IMR-90 (cell line): ENCODE results near the gene STIL. TPM values are rescaled to one million over a fixed set of nuclear protein-coding genes. Genes with fewer than 3 reads are reported as not detected.

ENCODE experiments used
- ATAC-seq: fragments of 200-7000 bp; cut with Tn5 transposase; 2 replicates; pipeline ENCODE4 v1.9.1; 2020; ENCODE audit warnings: low read depth, mild to moderate bottlenecking, moderate library complexity
- BruUV-seq: library from RNA; stranded (reverse); fragments of 400-500 nt; replicated peaks from 2 replicates; lab custom pipeline; 2021; lab: Mats Ljungman, UMichigan
- CTCF ChIA-PET: fragments of 300-600 bp; formaldehyde crosslinking; extraction: SDS; loops from one replicate; lab custom pipeline; 2021; ENCODE audit warnings: antibody characterized with exemption; lab: Yijun Ruan, JAX
- POLR2A ChIA-PET: fragments of 300-600 bp; sonication (Branson Sonifier 250); formaldehyde crosslinking; loops from one replicate; lab custom pipeline; 2022; ENCODE audit warnings: antibody characterized with exemption; ENCODE audit not compliant: unreplicated experiment; lab: Charles Lee
- DNase-seq: peaks from one replicate; pipeline ENCODE4 v3.0.0; 2013
- H2AFZ ChIP-seq: replicated peaks from 2 replicates; pipeline ENCODE3; 2013; ENCODE audit warnings: low read length, mild to moderate bottlenecking; ENCODE audit not compliant: poor library complexity
- H2AK5ac ChIP-seq: 2 replicates; pipeline ENCODE4 v1.6.1; 2013; ENCODE audit warnings: low read depth, low read length, inconsistent platforms
- H2AK9ac ChIP-seq: replicated peaks from 2 replicates; pipeline ENCODE3; 2013; ENCODE audit warnings: mild to moderate bottlenecking, low read depth, low read length, moderate library complexity; ENCODE audit not compliant: poor library complexity
- H2BK120ac ChIP-seq: 2 replicates; pipeline ENCODE4 v1.6.1; 2013; ENCODE audit warnings: low read depth, low read length, inconsistent platforms
- H2BK15ac ChIP-seq: 3 replicates; pipeline ENCODE4 v1.6.1; 2013; ENCODE audit warnings: low read depth, low read length, inconsistent platforms
- H2BK20ac ChIP-seq: 2 replicates; pipeline ENCODE4 v1.6.1; 2013; ENCODE audit warnings: low read depth, mild to moderate bottlenecking, inconsistent platforms, low read length, moderate library complexity
- H2BK5ac ChIP-seq: 2 replicates; pipeline ENCODE4 v1.6.1; 2013; ENCODE audit warnings: mild to moderate bottlenecking, low read depth, low read length, inconsistent platforms; ENCODE audit not compliant: poor library complexity, severe bottlenecking
- H3K14ac ChIP-seq: replicated peaks from 2 replicates; pipeline ENCODE4 v1.6.1; 2013; ENCODE audit warnings: low read depth, low read length, inconsistent platforms
- H3K18ac ChIP-seq: 2 replicates; pipeline ENCODE4 v1.6.1; 2013; ENCODE audit warnings: low read depth, low read length, control low read depth
- H3K23ac ChIP-seq: 2 replicates; pipeline ENCODE4 v1.6.1; 2013; ENCODE audit warnings: low read depth, low read length, inconsistent platforms
- H3K27ac ChIP-seq: 2 replicates; pipeline ENCODE4 v1.5.1; 2013; ENCODE audit warnings: mild to moderate bottlenecking, control low read depth, low read length; ENCODE audit not compliant: insufficient read depth
- H3K27me3 ChIP-seq: 2 replicates; pipeline ENCODE4 v1.6.1; 2013; ENCODE audit warnings: low read length; ENCODE audit not compliant: control insufficient read depth, insufficient read depth
- H3K36me3 ChIP-seq: 2 replicates; pipeline ENCODE4 v1.6.1; 2013; ENCODE audit warnings: low read length, mixed read lengths; ENCODE audit not compliant: control insufficient read depth, insufficient read depth
- H3K4ac ChIP-seq: 2 replicates; pipeline ENCODE4 v1.6.1; 2013; ENCODE audit warnings: low read depth, low read length, inconsistent platforms
- H3K4me1 ChIP-seq: 2 replicates; pipeline ENCODE4 v1.6.1; 2013; ENCODE audit warnings: low read length, mixed read lengths; ENCODE audit not compliant: control insufficient read depth, insufficient read depth
- H3K4me2 ChIP-seq: 2 replicates; pipeline ENCODE4 v1.6.1; 2013; ENCODE audit warnings: low read depth, mild to moderate bottlenecking, control low read depth, low read length, moderate library complexity
- H3K4me3 ChIP-seq: 2 replicates; pipeline ENCODE4 v1.5.1; 2013; ENCODE audit warnings: low read depth, mild to moderate bottlenecking, control low read depth, low read length, moderate library complexity; ENCODE audit not compliant: insufficient read depth
- H3K56ac ChIP-seq: 2 replicates; pipeline ENCODE4 v1.6.1; 2013; ENCODE audit warnings: low read length, inconsistent platforms; ENCODE audit not compliant: insufficient read depth; ENCODE audit errors: extremely low read depth
- H3K79me1 ChIP-seq, 2 experiments: 2 replicates each; pipeline ENCODE4 v1.6.1; 2013; ENCODE audit warnings: low read length in 2 of 2, inconsistent platforms in 1 of 2, low read depth in 1 of 2
- H3K9ac ChIP-seq: 2 replicates; pipeline ENCODE4 v1.6.1; 2013; ENCODE audit warnings: low read depth, low read length, control low read depth
- H3K9me1 ChIP-seq: 2 replicates; pipeline ENCODE4 v1.6.1; 2013; ENCODE audit warnings: low read length, inconsistent platforms; ENCODE audit not compliant: insufficient read depth
- H3K9me3 ChIP-seq: 2 replicates; pipeline ENCODE4 v1.6.1; 2013; ENCODE audit warnings: low read length; ENCODE audit not compliant: control insufficient read depth, insufficient read depth
- H4K20me1 ChIP-seq: 2 replicates; pipeline ENCODE4 v1.6.1; 2013; ENCODE audit warnings: low read length, inconsistent platforms; ENCODE audit not compliant: insufficient read depth
- H4K5ac ChIP-seq: 2 replicates; pipeline ENCODE4 v1.6.1; 2013; ENCODE audit warnings: mild to moderate bottlenecking, low read depth, low read length, control low read depth
- H4K8ac ChIP-seq, 2 experiments: 2 replicates each; pipeline ENCODE4 v1.6.1; 2013; ENCODE audit warnings: low read depth in 2 of 2, low read length in 2 of 2, control low read depth in 1 of 2, inconsistent platforms in 1 of 2
- H4K91ac ChIP-seq: 2 replicates; pipeline ENCODE4 v1.6.1; 2013; ENCODE audit warnings: low read depth, low read length, inconsistent platforms; ENCODE audit not compliant: insufficient read depth
- BHLHE40 ChIP-seq: fragments of 150-350 bp; IDR thresholded peaks from 2 replicates; pipeline ENCODE4 v1.6.1; 2016; ENCODE audit warnings: mild to moderate bottlenecking, low read depth, low read length
- CEBPB ChIP-seq: IDR thresholded peaks from 2 replicates; pipeline ENCODE4 v1.6.1; 2012; ENCODE audit warnings: low read depth, low read length, improper control_type of control experiment
- CHD1 ChIP-seq: IDR thresholded peaks from 2 replicates; pipeline ENCODE4 v1.6.1; 2012; ENCODE audit warnings: low read depth, low read length, improper control_type of control experiment
- CTCF ChIP-seq: conservative IDR thresholded peaks from 2 replicates; pipeline ENCODE4 v1.5.1; 2012; ENCODE audit warnings: mild to moderate bottlenecking, low read depth, low read length, improper control_type of control experiment
- MAFK ChIP-seq: IDR thresholded peaks from 2 replicates; pipeline ENCODE4 v1.6.1; 2012; ENCODE audit warnings: low read depth, low read length, improper control_type of control experiment
- MAZ ChIP-seq: IDR thresholded peaks from 2 replicates; pipeline ENCODE4 v1.6.1; 2012; ENCODE audit warnings: low read depth, mild to moderate bottlenecking, low read length, improper control_type of control experiment, moderate library complexity, borderline replicate concordance
- MXI1 ChIP-seq: IDR thresholded peaks from 2 replicates; pipeline ENCODE4 v1.6.1; 2012; ENCODE audit warnings: low read depth, mild to moderate bottlenecking, low read length, moderate library complexity, borderline replicate concordance
- NFE2L2 ChIP-seq: fragments of 150-350 bp; IDR thresholded peaks from 2 replicates; pipeline ENCODE4 v1.6.1; 2016; ENCODE audit warnings: low read depth, mild to moderate bottlenecking, low read length
- POLR2A ChIP-seq: IDR thresholded peaks from 2 replicates; pipeline ENCODE4 v1.6.1; 2012; ENCODE audit warnings: mild to moderate bottlenecking, low read depth, low read length
- RAD21 ChIP-seq: IDR thresholded peaks from 2 replicates; pipeline ENCODE4 v1.6.1; 2012; ENCODE audit warnings: low read length, improper control_type of control experiment
- RCOR1 ChIP-seq: IDR thresholded peaks from 2 replicates; pipeline ENCODE4 v1.6.1; 2012; ENCODE audit warnings: mild to moderate bottlenecking, low read length, improper control_type of control experiment; ENCODE audit not compliant: insufficient replicate concordance
- RFX5 ChIP-seq: IDR thresholded peaks from 2 replicates; pipeline ENCODE4 v1.8.0; 2012; ENCODE audit warnings: low read depth, mild to moderate bottlenecking, low read length, moderate library complexity
- SMC3 ChIP-seq: fragments of 150-350 bp; IDR thresholded peaks from 2 replicates; pipeline ENCODE4 v1.6.1; 2016; ENCODE audit warnings: low read depth, mild to moderate bottlenecking, antibody characterized with exemption, low read length, moderate library complexity
- WGBS, 2 experiments: methylation state at CpG; one replicate each; pipeline versions ENCODE4 v1.1.5 to v1.1.7; 2013; ENCODE audit warnings: missing lambda C conversion rate in 2 of 2; ENCODE audit not compliant: insufficient read length in 1 of 2; ENCODE audit errors: extremely low coverage in 2 of 2; 5-methylcytosine and 5-hydroxymethylcytosine counted together
- dilution Hi-C: fragments of 300-500 bp; cut with HindIII; formaldehyde crosslinking; loops from one replicate; pipeline ENCODE4 v1.14.3; 2018; ENCODE audit warnings: low sequenced_read_pairs; ENCODE audit not compliant: unreplicated experiment
- in situ Hi-C: fragments of 300-500 bp; cut with MboI; formaldehyde crosslinking; loops from 3 replicates; pipeline ENCODE4 v1.14.3; 2019; ENCODE audit warnings: low sequenced_read_pairs, inconsistent platforms, mixed read lengths
- intact Hi-C: fragments of 100-400 bp; cut with micrococcal nuclease; formaldehyde crosslinking; loops from 2 replicates; pipeline ENCODE4 v1.10.0; 2022
- polyA plus RNA-seq, 3 experiments: library from polyadenylated mRNA; depleted of rRNA; stranded (reverse); fragments of >200 nt; gene quantifications; 2 replicates each; pipeline ENCODE4 v1.2.3, GENCODE V29; 2012; ENCODE audit warnings: low replicate concordance in 1 of 3
- total RNA-seq: library from RNA; depleted of rRNA; stranded (reverse); fragments of >200 nt; gene quantifications from 2 replicates; pipeline ENCODE4 v1.2.3, GENCODE V29; 2012
- TF ChIP-seq, protein P1 (sequence below): fragments of 150-350 bp; IDR thresholded peaks from 2 replicates; pipeline ENCODE4 v1.6.1; 2016; ENCODE audit warnings: low read depth, mild to moderate bottlenecking, low read length, moderate library complexity, borderline replicate concordance
- TF ChIP-seq, protein P2 (sequence below): fragments of 150-350 bp; IDR thresholded peaks from 2 replicates; pipeline ENCODE4 v1.6.1; 2017; ENCODE audit warnings: mild to moderate bottlenecking, antibody characterized with exemption, low read length, low read depth

Gene STIL
- total and polyA plus RNA-seq, 2 of the 4 experiments (the other 2 are of a cell fraction) = 6.8 to 17.2 TPM

DNA sequence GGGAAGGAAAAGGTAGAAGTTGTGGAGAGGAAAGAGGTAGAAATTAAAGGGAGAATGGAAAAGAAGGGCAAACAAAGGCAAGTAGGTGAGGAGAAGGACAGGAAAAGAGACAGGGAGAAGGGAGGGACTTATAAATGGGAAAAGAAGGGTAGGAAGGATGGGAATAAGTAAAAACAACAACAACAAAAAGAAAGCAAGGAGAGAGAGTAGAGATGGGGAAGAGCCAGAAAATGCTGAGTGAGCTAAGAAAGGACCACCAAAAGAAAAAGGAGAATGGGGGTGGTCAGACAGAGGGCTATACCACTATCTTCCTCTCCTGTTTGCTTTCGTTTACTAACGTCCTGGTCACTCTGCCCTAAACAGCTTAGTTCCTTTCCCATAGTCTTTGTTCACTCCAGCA, 17.9 kb upstream of the STIL start:
- H2BK20ac ChIP-seq = no peak overlapping the region
- H3K27me3 ChIP-seq = no peaks in the 10 kb centered on the region
- peak overlapping the region; percentile 41; the same call in 1 of the 2 replicates for H3K23ac ChIP-seq
- no peak overlapping the region for H2BK5ac ChIP-seq
- peaks cover 6% of the 10 kb centered on the region for H3K4me1 ChIP-seq
- peaks cover 0 to 21% of the 10 kb centered on the region in 2 experiments; a peak in 3 of 4 replicates for H3K79me1 ChIP-seq
- H2AK9ac ChIP-seq = no peak overlapping the region
- H3K56ac ChIP-seq = no peak overlapping the region
- H3K27ac ChIP-seq = no peak overlapping the region
- no peak overlapping the region for H3K4me3 ChIP-seq
- H4K5ac ChIP-seq = no peak overlapping the region
- H2AFZ ChIP-seq = no peak overlapping the region
- H2BK15ac ChIP-seq = no peak overlapping the region
- H2BK120ac ChIP-seq = no peak overlapping the region
- DNase-seq (no peak), ATAC-seq (no peak)
- dilution Hi-C loops (no loop called here), intact Hi-C loops (loop anchor here (5.0 to 10.0 kb wide), 4 partner anchors 45 to 155 kb away; partner anchors contain the start of genes FOXD2 and PDZK1IP1), in situ Hi-C loops (no loop called here)
- ChIA-PET CTCF (interaction anchor here (0.7 kb wide), 1 partner anchor 65 kb away, joined by 3 read pairs; no protein-coding TSS in a partner anchor), POLR2A (no interaction called here)
- H3K4me2 ChIP-seq = no peak overlapping the region
- no peaks in the 10 kb centered on the region for H3K9me3 ChIP-seq
- no peaks in the 10 kb centered on the region for H3K36me3 ChIP-seq
- no peak overlapping the region for H3K4ac ChIP-seq
- H4K8ac ChIP-seq = no peak overlapping the region
- H4K91ac ChIP-seq = no peak overlapping the region
- no peak overlapping the region for H3K14ac ChIP-seq
- no CpG with 5 or more reads among the region's 2 CpGs for WGBS, 2 experiments
- peaks cover 10% of the 10 kb centered on the region for H3K9me1 ChIP-seq
- TF ChIP-seq MAFK = no peak
- no peak for TF ChIP-seq RFX5
- no peak for TF ChIP-seq BHLHE40
- no peak for TF ChIP-seq NFE2L2
- TF ChIP-seq, protein P1, sequence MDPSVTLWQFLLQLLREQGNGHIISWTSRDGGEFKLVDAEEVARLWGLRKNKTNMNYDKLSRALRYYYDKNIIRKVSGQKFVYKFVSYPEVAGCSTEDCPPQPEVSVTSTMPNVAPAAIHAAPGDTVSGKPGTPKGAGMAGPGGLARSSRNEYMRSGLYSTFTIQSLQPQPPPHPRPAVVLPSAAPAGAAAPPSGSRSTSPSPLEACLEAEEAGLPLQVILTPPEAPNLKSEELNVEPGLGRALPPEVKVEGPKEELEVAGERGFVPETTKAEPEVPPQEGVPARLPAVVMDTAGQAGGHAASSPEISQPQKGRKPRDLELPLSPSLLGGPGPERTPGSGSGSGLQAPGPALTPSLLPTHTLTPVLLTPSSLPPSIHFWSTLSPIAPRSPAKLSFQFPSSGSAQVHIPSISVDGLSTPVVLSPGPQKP = no peak
- no peak for TF ChIP-seq CTCF
- no peak for TF ChIP-seq RAD21
- TF ChIP-seq, protein P2, sequence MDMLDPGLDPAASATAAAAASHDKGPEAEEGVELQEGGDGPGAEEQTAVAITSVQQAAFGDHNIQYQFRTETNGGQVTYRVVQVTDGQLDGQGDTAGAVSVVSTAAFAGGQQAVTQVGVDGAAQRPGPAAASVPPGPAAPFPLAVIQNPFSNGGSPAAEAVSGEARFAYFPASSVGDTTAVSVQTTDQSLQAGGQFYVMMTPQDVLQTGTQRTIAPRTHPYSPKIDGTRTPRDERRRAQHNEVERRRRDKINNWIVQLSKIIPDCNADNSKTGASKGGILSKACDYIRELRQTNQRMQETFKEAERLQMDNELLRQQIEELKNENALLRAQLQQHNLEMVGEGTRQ = no peak
- TF ChIP-seq MAZ = no peak
- no peak for TF ChIP-seq MXI1
- TF ChIP-seq CEBPB = no peak
- TF ChIP-seq CHD1 = no peak
- no peak for TF ChIP-seq SMC3
- no peak for TF ChIP-seq RCOR1
- TF ChIP-seq POLR2A = no peak
- H3K9ac ChIP-seq = no peak overlapping the region
- H4K20me1 ChIP-seq = peaks cover 3% of the 10 kb centered on the region
- H2AK5ac ChIP-seq = no peak overlapping the region
- no TSS peak for BruUV-seq
- no peak overlapping the region for H3K18ac ChIP-seq
